T-cell (primary cell): Measurements from ENCODE around the gene NOTCH1. TPM values are rescaled to one million over a fixed set of nuclear protein-coding genes. Genes with fewer than 3 reads are reported as not detected.

ENCODE experiments used
- ATAC-seq, 4 experiments: fragments of 200-7000 bp in 3 of 4; fragments of 150-1000 bp in 1 of 4; cut with Tn5 transposase; replicated peaks in 1 of 4; 1 replicate in 3 of 4; 2 replicates in 1 of 4; pipeline ENCODE4 v1.10.0; 2021; ENCODE audit warnings: moderate library complexity in 3 of 4, mild to moderate bottlenecking in 2 of 4, moderate number of reproducible peaks in 1 of 4
- CTCF ChIA-PET, 2 donors: fragments of 300-600 bp; sonication (Branson Sonifier 250); formaldehyde crosslinking; loops; one replicate each; lab custom pipeline; 2022; ENCODE audit warnings: antibody characterized with exemption in 2 of 2; lab: Charles Lee
- POLR2A ChIA-PET, 2 donors: fragments of 300-600 bp; sonication (Branson Sonifier 250); formaldehyde crosslinking; loops; one replicate each; lab custom pipeline; 2022; ENCODE audit warnings: antibody characterized with exemption in 2 of 2; lab: Charles Lee
- DNase-seq, 35 experiments: peaks; one replicate each; pipeline versions ENCODE4 v3.0.0 to v3.0.0-alpha.2; 2013 to 2023
- H3K27ac ChIP-seq: one replicate; pipeline ENCODE4 v1.5.1; 2013; ENCODE audit warnings: low read length
- H3K27me3 ChIP-seq, 2 experiments: replicated peaks in 1 of 2; 1 replicate in 1 of 2; 2 replicates in 1 of 2; pipeline versions ENCODE4 v1.6.1 to v1.7.0; 2013; ENCODE audit warnings: low read length in 1 of 2, mixed read lengths in 1 of 2; ENCODE audit not compliant: control insufficient read depth in 2 of 2, insufficient read depth in 2 of 2; ENCODE audit errors: extremely low read depth in 1 of 2
- H3K36me3 ChIP-seq, 2 donors: 1 replicate in 1 of 2; 2 replicates in 1 of 2; pipeline versions ENCODE4 v1.6.1 to v1.7.0; 2013; ENCODE audit warnings: low read length in 1 of 2; ENCODE audit not compliant: control insufficient read depth in 2 of 2, insufficient read depth in 1 of 2; ENCODE audit errors: extremely low read depth in 1 of 2
- H3K4me1 ChIP-seq, 2 experiments: 1 replicate in 1 of 2; 2 replicates in 1 of 2; pipeline versions ENCODE4 v1.6.1 to v1.7.0; 2013; ENCODE audit warnings: low read length in 2 of 2, mixed read lengths in 1 of 2; ENCODE audit not compliant: insufficient read depth in 2 of 2, control insufficient read depth in 1 of 2; ENCODE audit errors: extremely low read depth in 1 of 2
- H3K4me3 ChIP-seq, 2 donors: 1 replicate in 1 of 2; 2 replicates in 1 of 2; pipeline versions ENCODE4 v1.5.1 to v1.7.0; 2013; ENCODE audit warnings: mild to moderate bottlenecking in 2 of 2, low read length in 1 of 2, moderate library complexity in 1 of 2; ENCODE audit not compliant: control insufficient read depth in 1 of 2; ENCODE audit errors: extremely low read depth in 1 of 2
- H3K9me3 ChIP-seq: 2 replicates; pipeline ENCODE4 v1.7.0; 2013
- H3K27ac Mint-ChIP-seq, 2 donors: one replicate each; pipeline ENCODE4 v1.8.0; 2020 to 2021; ENCODE audit warnings: mild to moderate bottlenecking in 2 of 2, mixed read lengths in 2 of 2
- H3K27me3 Mint-ChIP-seq, 2 donors: one replicate each; pipeline ENCODE4 v1.8.0; 2021 to 2022; ENCODE audit warnings: mixed read lengths in 2 of 2
- H3K36me3 Mint-ChIP-seq: one replicate; pipeline ENCODE4 v1.8.0; 2021; ENCODE audit warnings: mixed read lengths
- H3K4me1 Mint-ChIP-seq, 3 donors: one replicate each; pipeline ENCODE4 v1.8.0; 2020 to 2022; ENCODE audit warnings: mixed read lengths in 3 of 3, mild to moderate bottlenecking in 1 of 3
- H3K4me3 Mint-ChIP-seq, 3 donors: one replicate each; pipeline ENCODE4 v1.8.0; 2020 to 2022; ENCODE audit warnings: mild to moderate bottlenecking in 3 of 3, mixed read lengths in 3 of 3, moderate library complexity in 3 of 3
- H3K9me3 Mint-ChIP-seq, 3 donors: one replicate each; pipeline ENCODE4 v1.8.0; 2020 to 2022; ENCODE audit warnings: mixed read lengths in 3 of 3
- WGBS: methylation state at CpG from one replicate; pipeline ENCODE4 v1.1.5; 2013; ENCODE audit warnings: missing lambda C conversion rate; ENCODE audit not compliant: insufficient coverage; 5-methylcytosine and 5-hydroxymethylcytosine counted together
- total RNA-seq, 35 experiments: library from RNA in 6 of 35; stranded (reverse) in 6 of 35; fragments of 120-200 nt in 1 of 35; gene quantifications; one replicate each; pipeline versions ENCODE4 v1.2.1 to v1.2.4 and lab custom pipeline; 2013 to 2026

Gene NOTCH1
- total RNA-seq, 5 donors from 2014 or later (not counting 1 experiment from before 2014, with no cell fraction given) = 50.1 to 96.1 (median 84.1) TPM

GRCh38 chr9:136511670-136512592 lies 33.9 kb downstream of the NOTCH1 start:
- Mint-ChIP-seq H3K4me1 (no peaks in the 10 kb centered on the region), H3K27me3 (no peaks in the 10 kb centered on the region), H3K4me3 (no peak overlapping the region), H3K27ac (no peak overlapping the region), H3K36me3 (peaks cover 6% of the 10 kb centered on the region), H3K9me3 (no peaks in the 10 kb centered on the region)
- Histone ChIP-seq H3K4me1 (no peaks in the 10 kb centered on the region), H3K36me3 (peaks cover 34 to 85% of the 10 kb centered on the region in 2 donors), H3K27ac (no peak overlapping the region), H3K27me3 (no peaks in the 10 kb centered on the region), H3K9me3 (no peaks in the 10 kb centered on the region), H3K4me3 (no peak overlapping the region)
- ChIA-PET CTCF (no interaction called here), POLR2A (no interaction called here)
- ATAC-seq (no peak), DNase-seq (no peak)
- 94% methylated on average over 43 of the region's 46 CpGs for WGBS

GRCh38 chr9:136511144-136511669 lies 34.6 kb downstream of the NOTCH1 start:
- DNase-seq = no peak
- no peaks in the 10 kb centered on the region for H3K4me1 Mint-ChIP-seq
- no peaks in the 10 kb centered on the region for H3K4me1 ChIP-seq
- CTCF ChIA-PET = no interaction called here
- H3K4me3 Mint-ChIP-seq = no peak overlapping the region
- peaks cover 40 to 86% of the 10 kb centered on the region in 2 donors for H3K36me3 ChIP-seq
- H3K27me3 Mint-ChIP-seq = no peaks in the 10 kb centered on the region
- H3K27ac Mint-ChIP-seq = no peak overlapping the region
- ATAC-seq = no peak
- H3K36me3 Mint-ChIP-seq = peaks cover 6% of the 10 kb centered on the region
- 98% methylated on average over 28 of the region's 28 CpGs for WGBS
- no peaks in the 10 kb centered on the region for H3K9me3 ChIP-seq
- no peaks in the 10 kb centered on the region for H3K27me3 ChIP-seq
- no peak overlapping the region for H3K4me3 ChIP-seq
- H3K9me3 Mint-ChIP-seq = no peaks in the 10 kb centered on the region
- H3K27ac ChIP-seq = no peak overlapping the region
- POLR2A ChIA-PET = no interaction called here

- Mint-ChIP-seq H3K4me1 (no peaks in the 10 kb centered on the region), H3K27me3 (no peaks in the 10 kb centered on the region), H3K27ac (no peak overlapping the region), H3K9me3 (no peaks in the 10 kb centered on the region), H3K4me3 (no peak overlapping the region), H3K36me3 (peaks cover 11% of the 10 kb centered on the region)
- H3K36me3 ChIP-seq = peaks cover 41 to 86% of the 10 kb centered on the region in 2 donors
- no peaks in the 10 kb centered on the region for H3K27me3 ChIP-seq
- ATAC-seq = no peak
- CTCF ChIA-PET = no interaction called here
- POLR2A ChIA-PET = no interaction called here
- H3K27ac ChIP-seq = no peak overlapping the region
- WGBS = 92% methylated on average over 25 of the region's 26 CpGs
- no peaks in the 10 kb centered on the region for H3K4me1 ChIP-seq
- no peak for DNase-seq
- H3K9me3 ChIP-seq = no peaks in the 10 kb centered on the region
- no peak overlapping the region for H3K4me3 ChIP-seq
Observed at GRCh38 chr9:136510561-136510960, 35.3 kb downstream of the NOTCH1 start.

DNA sequence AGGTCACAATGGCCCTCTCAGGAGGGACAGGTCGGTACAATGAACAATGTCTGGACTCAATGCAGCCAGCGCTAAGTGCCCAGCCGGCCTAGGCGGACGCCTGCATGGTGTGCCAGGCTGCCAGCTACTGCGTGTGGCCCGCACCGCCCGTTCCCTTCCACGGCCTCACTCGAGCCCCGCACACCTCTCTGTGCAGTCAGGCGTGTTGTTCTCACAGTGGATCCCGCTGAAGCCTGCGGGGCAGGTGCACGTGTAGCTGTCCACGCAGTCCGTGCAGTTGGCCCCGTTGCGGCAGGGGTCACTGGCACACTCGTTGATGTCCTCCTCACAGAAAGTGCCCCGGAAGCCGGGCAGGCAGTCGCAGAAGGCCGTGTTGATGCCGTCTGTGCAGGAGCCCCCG lies 36.3 kb downstream of the NOTCH1 start:
- no peak overlapping the region for H3K4me3 Mint-ChIP-seq
- CTCF ChIA-PET = no interaction called here
- Histone ChIP-seq H3K4me3 (no peak overlapping the region), H3K4me1 (no peaks in the 10 kb centered on the region), H3K9me3 (no peaks in the 10 kb centered on the region), H3K36me3 (peaks cover 47 to 87% of the 10 kb centered on the region in 2 donors), H3K27me3 (no peaks in the 10 kb centered on the region), H3K27ac (no peak overlapping the region)
- H3K4me1 Mint-ChIP-seq = no peaks in the 10 kb centered on the region
- no peaks in the 10 kb centered on the region for H3K9me3 Mint-ChIP-seq
- H3K27me3 Mint-ChIP-seq = no peaks in the 10 kb centered on the region
- H3K27ac Mint-ChIP-seq = no peak overlapping the region
- DNase-seq (no peak), ATAC-seq (no peak)
- POLR2A ChIA-PET = no interaction called here
- WGBS = 97% methylated on average over 27 of the region's 27 CpGs
- H3K36me3 Mint-ChIP-seq = peaks cover 11% of the 10 kb centered on the region

DNA sequence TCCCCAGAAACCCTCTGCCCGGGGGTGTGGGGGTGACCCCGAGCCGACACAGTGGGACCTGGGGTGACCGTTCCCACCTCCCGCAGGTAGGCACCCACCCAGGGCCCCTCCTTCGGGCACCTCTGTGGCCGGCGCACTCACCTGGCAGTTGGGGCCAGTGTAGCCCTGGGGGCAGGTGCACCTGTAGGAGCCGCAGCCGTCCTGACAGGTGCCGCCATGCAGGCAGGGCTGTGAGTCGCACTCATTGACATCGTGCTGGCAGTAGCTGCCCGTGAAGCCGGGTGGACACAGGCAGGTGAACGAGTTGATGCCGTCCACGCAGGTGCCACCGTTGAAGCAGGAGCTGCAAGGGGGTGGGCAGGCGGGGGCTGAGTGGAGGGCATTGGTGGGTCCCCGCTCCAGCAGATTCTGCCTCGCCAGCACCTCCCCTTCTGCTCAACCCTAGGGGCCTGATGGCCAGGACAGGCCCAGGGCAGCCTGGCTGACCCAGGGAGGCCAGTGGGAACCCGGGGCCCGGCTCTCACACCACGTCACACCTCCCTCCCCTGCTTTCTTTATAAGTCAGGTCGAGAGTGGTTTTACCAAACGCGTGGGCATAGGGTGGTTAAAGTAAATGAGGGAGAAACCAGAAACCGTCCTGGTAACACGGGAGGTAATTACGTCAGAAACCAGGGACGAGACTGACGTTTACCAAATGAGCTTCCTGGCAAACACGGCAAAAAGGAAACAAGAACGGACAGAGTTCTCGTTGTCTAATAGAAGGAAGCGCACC lies 36.9 kb downstream of the NOTCH1 start:
- POLR2A ChIA-PET = no interaction called here
- peaks cover 44 to 86% of the 10 kb centered on the region in 2 donors for H3K36me3 ChIP-seq
- Mint-ChIP-seq H3K4me1 (no peaks in the 10 kb centered on the region), H3K9me3 (no peaks in the 10 kb centered on the region), H3K27ac (no peak overlapping the region), H3K27me3 (no peaks in the 10 kb centered on the region), H3K36me3 (peaks cover 11% of the 10 kb centered on the region), H3K4me3 (no peak overlapping the region)
- ATAC-seq (no peak), DNase-seq (no peak)
- WGBS = 82% methylated on average over 31 of the region's 37 CpGs
- H3K4me1 ChIP-seq = no peaks in the 10 kb centered on the region
- H3K27ac ChIP-seq = no peak overlapping the region
- H3K9me3 ChIP-seq = no peaks in the 10 kb centered on the region
- no peak overlapping the region for H3K4me3 ChIP-seq
- no peaks in the 10 kb centered on the region for H3K27me3 ChIP-seq
- CTCF ChIA-PET = no interaction called here

DNA sequence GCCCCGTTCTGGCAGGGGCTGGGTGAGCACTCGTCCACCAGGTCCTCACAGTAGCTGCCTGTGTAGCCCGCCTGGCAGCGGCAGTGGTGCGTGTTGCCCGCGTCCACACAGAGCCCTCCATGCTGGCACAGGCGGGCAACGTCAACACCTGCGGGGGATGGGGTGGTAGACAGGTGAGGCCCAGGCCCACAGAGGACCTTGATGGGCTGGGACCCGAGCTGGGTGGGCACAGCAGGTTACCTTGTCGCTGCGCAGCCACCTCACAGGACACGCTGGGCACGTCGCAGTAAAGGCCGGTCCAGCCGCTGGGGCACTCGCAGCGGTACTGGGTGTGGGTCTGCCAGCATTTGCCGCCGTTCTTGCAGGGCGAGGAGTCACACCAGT lies 37.9 kb downstream of the NOTCH1 start:
- POLR2A ChIA-PET = no interaction called here

More for the DNA sequence above, 37.9 kb downstream of the NOTCH1 start:
- peaks cover 43 to 93% of the 10 kb centered on the region in 2 donors for H3K36me3 ChIP-seq
- Mint-ChIP-seq H3K27ac (no peak overlapping the region), H3K36me3 (peaks cover 7% of the 10 kb centered on the region), H3K27me3 (no peaks in the 10 kb centered on the region), H3K4me3 (no peak overlapping the region), H3K4me1 (no peaks in the 10 kb centered on the region), H3K9me3 (no peaks in the 10 kb centered on the region)
- H3K4me3 ChIP-seq = no peak overlapping the region
- WGBS = 98% methylated on average over 23 of the region's 23 CpGs
- H3K27ac ChIP-seq = no peak overlapping the region
- no peaks in the 10 kb centered on the region for H3K27me3 ChIP-seq
- no peaks in the 10 kb centered on the region for H3K9me3 ChIP-seq
- H3K4me1 ChIP-seq = no peaks in the 10 kb centered on the region
- DNase-seq (no peak), ATAC-seq (no peak)
- CTCF ChIA-PET = no interaction called here
